NT2/D1 (cell line): Measurements from ENCODE around the gene DNAH17.

ENCODE experiments used
- DNase-seq: peaks from one replicate; pipeline ENCODE4 v3.0.0-alpha.2; 2011; ENCODE audit warnings: low read depth, low spot score
- H3K27me3 ChIP-seq: 2 replicates; pipeline ENCODE4 v1.6.0; 2011; ENCODE audit warnings: mild to moderate bottlenecking; ENCODE audit not compliant: insufficient read length, insufficient read depth
- H3K36me3 ChIP-seq: 2 replicates; pipeline ENCODE4 v1.6.1; 2011; ENCODE audit warnings: mild to moderate bottlenecking, low read length, mixed read lengths; ENCODE audit not compliant: insufficient read depth, insufficient read length
- H3K4me1 ChIP-seq: 2 replicates; pipeline ENCODE4 v1.5.1; 2011; ENCODE audit not compliant: insufficient read depth, insufficient read length
- H3K4me3 ChIP-seq: 2 replicates; pipeline ENCODE4 v1.5.1; 2011; ENCODE audit warnings: low read depth; ENCODE audit not compliant: insufficient read length
- H3K9ac ChIP-seq: 2 replicates; pipeline ENCODE4 v1.6.0; 2011; ENCODE audit warnings: low read depth; ENCODE audit not compliant: insufficient read length
- H3K9me3 ChIP-seq: 2 replicates; pipeline ENCODE4 v1.5.1; 2011; ENCODE audit warnings: mild to moderate bottlenecking, low read length; ENCODE audit not compliant: insufficient read depth
- SUZ12 ChIP-seq: IDR thresholded peaks from 2 replicates; pipeline ENCODE4 v1.6.1; 2011; ENCODE audit not compliant: insufficient read length, insufficient read depth; ENCODE audit errors: extremely low read depth
- YY1 ChIP-seq: IDR thresholded peaks from 2 replicates; pipeline ENCODE4 v1.6.1; 2011; ENCODE audit not compliant: insufficient read length, insufficient read depth
- ZNF274 ChIP-seq: IDR thresholded peaks from 2 replicates; pipeline ENCODE4 v1.6.1; 2011; ENCODE audit warnings: mild to moderate bottlenecking, low read depth, low read length

Gene DNAH17

DNA sequence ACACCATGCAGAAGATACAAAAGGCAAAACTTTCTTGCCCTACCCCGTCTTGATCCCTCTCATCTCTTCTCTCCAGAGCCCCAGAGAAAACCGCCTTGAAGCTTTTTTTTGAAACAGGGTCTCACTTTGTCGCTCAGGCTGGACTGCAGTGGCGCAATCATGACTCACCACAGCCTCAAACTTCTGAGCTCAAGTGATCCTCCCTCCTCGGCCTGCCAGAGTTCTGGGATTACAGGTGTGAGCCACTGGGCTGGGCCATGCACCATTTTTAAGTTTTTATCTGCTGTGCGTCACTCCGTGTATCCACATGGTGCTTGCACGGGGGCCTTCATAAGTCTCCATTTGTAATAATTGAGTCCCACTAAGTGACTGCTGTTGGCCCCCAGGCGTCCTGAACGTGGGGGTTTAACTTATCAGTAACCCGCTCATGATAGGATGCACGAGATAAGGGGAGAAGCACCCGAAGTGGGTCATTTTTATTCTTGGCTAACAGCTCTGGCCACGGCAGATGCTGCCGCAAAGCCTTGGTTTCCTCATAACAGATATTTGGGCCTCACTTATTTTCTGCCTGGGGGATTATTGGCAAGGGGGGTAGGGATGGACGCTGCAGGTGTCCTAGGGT is 8.6 kb downstream of the DNAH17 start:
- Histone ChIP-seq H3K9me3 (no peaks in the 10 kb centered on the region; the same call in 1 of the 2 replicates), H3K36me3 (no peaks in the 10 kb centered on the region), H3K9ac (no peak overlapping the region), H3K27me3 (no peaks in the 10 kb centered on the region), H3K4me3 (no peak overlapping the region), H3K4me1 (peaks cover 5% of the 10 kb centered on the region)
- DNase-seq: no peak
- TF ChIP-seq SUZ12: no peak
- TF ChIP-seq YY1: no peak
- no peak for TF ChIP-seq ZNF274

DNA sequence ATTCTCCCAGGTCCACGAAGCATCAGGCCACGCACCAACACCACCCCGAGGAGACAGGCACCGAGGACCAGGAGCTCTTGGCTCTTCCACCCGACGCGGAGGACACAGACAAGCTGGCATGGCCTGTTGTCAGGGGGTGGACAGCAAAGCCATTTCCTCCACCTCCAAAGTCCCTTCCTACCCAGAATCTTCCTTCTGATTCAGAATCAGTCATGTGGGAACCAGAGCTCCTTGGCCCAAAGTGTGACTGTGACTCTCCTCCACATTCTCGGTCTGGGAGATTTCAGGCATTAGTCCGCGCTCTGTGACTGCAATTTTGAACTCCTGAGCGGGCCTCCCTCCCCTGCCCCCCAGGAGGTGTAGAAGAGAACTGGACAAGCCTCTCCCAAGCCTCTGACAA is 9.2 kb downstream of the DNAH17 start:
- H3K4me3 ChIP-seq: no peak overlapping the region
- no peaks in the 10 kb centered on the region for H3K36me3 ChIP-seq
- no peak overlapping the region for H3K9ac ChIP-seq
- DNase-seq: no peak
- no peaks in the 10 kb centered on the region; the same call in 1 of the 2 replicates for H3K9me3 ChIP-seq
- peaks cover 5% of the 10 kb centered on the region for H3K4me1 ChIP-seq
- H3K27me3 ChIP-seq: no peaks in the 10 kb centered on the region
- TF ChIP-seq SUZ12 (no peak), YY1 (no peak), ZNF274 (no peak)

- Histone ChIP-seq H3K27me3 (no peaks in the 10 kb centered on the region), H3K9ac (no peak overlapping the region)
- DNase-seq: no peak
These were observed 10.2 kb downstream of the DNAH17 start for GRCh38 chr17:78566947-78567346.

DNA sequence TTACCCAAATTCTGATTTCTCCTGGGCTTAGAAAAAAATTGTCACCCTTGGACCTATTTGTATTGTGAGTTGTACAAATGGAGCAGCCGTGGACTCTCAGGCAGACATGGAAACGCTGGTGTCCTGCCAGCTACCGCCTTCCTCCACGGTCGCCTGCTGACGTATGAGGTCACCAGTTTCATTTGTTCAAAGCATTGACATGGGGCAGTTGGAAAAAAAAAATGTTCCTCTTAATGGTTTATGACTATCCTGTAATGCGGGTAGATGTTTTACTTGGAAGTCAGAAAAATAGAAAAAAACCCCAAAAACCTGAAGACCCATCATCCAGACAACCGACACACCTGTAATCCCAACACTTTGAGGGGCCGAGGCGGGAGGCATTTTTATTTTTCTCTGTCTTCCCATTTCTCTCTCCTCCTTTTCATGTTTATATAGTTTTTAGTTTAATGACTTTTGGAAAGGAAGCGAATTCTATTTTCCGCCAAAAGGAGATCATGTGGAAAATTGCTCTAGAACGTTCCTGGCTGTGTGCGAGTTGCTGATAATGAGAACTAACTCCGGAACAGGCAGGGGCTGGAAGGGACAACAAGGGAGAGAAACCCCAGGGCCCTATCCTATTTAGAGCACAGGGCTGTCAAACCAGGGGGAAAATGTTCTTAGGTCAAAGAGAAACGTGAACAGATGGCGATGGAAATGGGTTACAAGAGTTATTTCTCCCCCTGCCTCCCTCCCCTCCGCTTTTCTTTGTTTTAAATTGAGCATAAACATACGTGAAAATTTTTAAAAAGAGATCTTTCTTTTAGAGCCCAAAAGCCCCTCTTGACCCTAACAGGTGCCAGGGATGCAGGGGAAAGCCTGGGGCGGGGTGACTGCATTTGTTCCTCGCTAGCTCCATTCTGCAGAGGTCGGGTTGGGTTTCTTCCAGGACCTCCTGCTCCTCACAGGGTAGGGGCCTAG is 13.7 kb downstream of the DNAH17 start:
- Histone ChIP-seq H3K36me3 (no peaks in the 10 kb centered on the region), H3K4me1 (peaks cover 3% of the 10 kb centered on the region), H3K27me3 (no peaks in the 10 kb centered on the region), H3K4me3 (no peak overlapping the region), H3K9me3 (no peaks in the 10 kb centered on the region; the same call in 1 of the 2 replicates), H3K9ac (no peak overlapping the region)
- no peak for DNase-seq
- TF ChIP-seq SUZ12 (no peak), YY1 (no peak), ZNF274 (no peak)

More at GRCh38 chr17:78566947-78567346, 10.2 kb downstream of the DNAH17 start:
- Histone ChIP-seq H3K4me3 (no peak overlapping the region), H3K36me3 (no peaks in the 10 kb centered on the region), H3K4me1 (peaks cover 3% of the 10 kb centered on the region), H3K9me3 (no peaks in the 10 kb centered on the region; the same call in 1 of the 2 replicates)
- no peak for TF ChIP-seq SUZ12
- TF ChIP-seq ZNF274: no peak
- TF ChIP-seq YY1: no peak

DNA sequence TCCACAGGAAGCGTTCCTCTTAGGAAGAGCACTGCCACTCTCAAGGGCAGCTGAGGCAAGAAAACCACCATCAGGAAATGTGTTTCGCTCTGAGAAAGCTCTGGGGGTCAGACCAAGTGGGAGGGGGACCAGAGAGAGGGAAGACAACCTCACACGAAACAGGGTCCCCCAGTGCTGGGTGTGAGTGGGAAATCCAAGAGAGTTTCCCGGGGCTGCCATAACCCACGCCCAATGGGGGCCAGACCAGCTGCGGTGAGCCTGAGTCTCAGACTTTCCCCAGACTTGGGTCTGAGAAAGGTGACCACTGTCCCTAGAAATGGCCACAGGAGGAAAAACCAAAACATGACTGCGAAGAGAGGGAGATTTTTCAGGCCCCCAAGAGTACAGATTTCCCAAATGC is 14.5 kb downstream of the DNAH17 start:
- H3K36me3 ChIP-seq: no peaks in the 10 kb centered on the region
- H3K4me1 ChIP-seq: no peaks in the 10 kb centered on the region
- no peak overlapping the region for H3K9ac ChIP-seq
- no peaks in the 10 kb centered on the region; the same call in 1 of the 2 replicates for H3K9me3 ChIP-seq
- DNase-seq: no peak
- TF ChIP-seq ZNF274 (no peak), YY1 (no peak), SUZ12 (no peak)
- H3K27me3 ChIP-seq: no peaks in the 10 kb centered on the region
- H3K4me3 ChIP-seq: no peak overlapping the region

DNA sequence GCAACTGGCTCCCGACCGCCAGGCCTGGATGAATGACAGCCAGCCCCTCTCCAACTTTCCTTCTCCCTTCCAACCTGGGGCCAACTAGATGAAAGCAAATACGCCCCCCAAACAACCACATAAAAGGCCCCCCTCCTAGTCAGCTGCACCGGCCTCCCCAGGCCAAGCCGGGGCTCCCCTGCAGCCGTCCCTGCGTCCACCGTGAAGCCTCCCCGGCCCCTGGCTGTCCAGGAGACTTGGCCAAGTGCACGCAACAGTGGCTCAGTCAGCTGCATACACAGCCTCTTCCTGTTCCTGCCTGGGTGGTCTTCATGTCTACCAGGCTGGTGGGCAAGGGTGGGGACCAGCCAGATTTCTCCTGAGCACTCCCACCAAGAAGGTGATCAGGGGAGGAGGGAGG is 16.0 kb downstream of the DNAH17 start:
- H3K27me3 ChIP-seq: no peaks in the 10 kb centered on the region
- H3K4me3 ChIP-seq: no peak overlapping the region
- no peaks in the 10 kb centered on the region; the same call in 1 of the 2 replicates for H3K9me3 ChIP-seq
- H3K4me1 ChIP-seq: no peaks in the 10 kb centered on the region
- H3K36me3 ChIP-seq: no peaks in the 10 kb centered on the region
- no peak for DNase-seq
- TF ChIP-seq YY1 (no peak), SUZ12 (no peak), ZNF274 (no peak)
- no peak overlapping the region for H3K9ac ChIP-seq

GRCh38 chr17:78560731-78561130 is 16.5 kb downstream of the DNAH17 start:
- DNase-seq: no peak
- Histone ChIP-seq H3K9me3 (no peaks in the 10 kb centered on the region; the same call in 1 of the 2 replicates), H3K9ac (no peak overlapping the region), H3K27me3 (no peaks in the 10 kb centered on the region), H3K4me1 (no peaks in the 10 kb centered on the region), H3K36me3 (no peaks in the 10 kb centered on the region), H3K4me3 (no peak overlapping the region)
- no peak for TF ChIP-seq YY1
- TF ChIP-seq SUZ12: no peak
